OCI-LY7 (cell line): Measurements from ENCODE around the gene C2orf72.

Experiments
- EZH2phosphoT487 ChIP-seq: fragments of 200-600 bp; sonication (generic); IDR thresholded peaks from 2 replicates; pipeline ENCODE4 v1.6.1; 2018; ENCODE audit warnings: low read depth, borderline replicate concordance, mild to moderate bottlenecking, mixed run types, antibody characterized with exemption, low read length, moderate library complexity, mixed read lengths
- TF ChIP-seq, protein P1 (sequence below): fragments of 200-600 bp; sonication (generic); conservative IDR thresholded peaks from 2 replicates; pipeline ENCODE4 v1.5.1; 2014; ENCODE audit warnings: mild to moderate bottlenecking, antibody characterized with exemption, low read length, moderate library complexity, mixed read lengths

- TF ChIP-seq, protein P1, sequence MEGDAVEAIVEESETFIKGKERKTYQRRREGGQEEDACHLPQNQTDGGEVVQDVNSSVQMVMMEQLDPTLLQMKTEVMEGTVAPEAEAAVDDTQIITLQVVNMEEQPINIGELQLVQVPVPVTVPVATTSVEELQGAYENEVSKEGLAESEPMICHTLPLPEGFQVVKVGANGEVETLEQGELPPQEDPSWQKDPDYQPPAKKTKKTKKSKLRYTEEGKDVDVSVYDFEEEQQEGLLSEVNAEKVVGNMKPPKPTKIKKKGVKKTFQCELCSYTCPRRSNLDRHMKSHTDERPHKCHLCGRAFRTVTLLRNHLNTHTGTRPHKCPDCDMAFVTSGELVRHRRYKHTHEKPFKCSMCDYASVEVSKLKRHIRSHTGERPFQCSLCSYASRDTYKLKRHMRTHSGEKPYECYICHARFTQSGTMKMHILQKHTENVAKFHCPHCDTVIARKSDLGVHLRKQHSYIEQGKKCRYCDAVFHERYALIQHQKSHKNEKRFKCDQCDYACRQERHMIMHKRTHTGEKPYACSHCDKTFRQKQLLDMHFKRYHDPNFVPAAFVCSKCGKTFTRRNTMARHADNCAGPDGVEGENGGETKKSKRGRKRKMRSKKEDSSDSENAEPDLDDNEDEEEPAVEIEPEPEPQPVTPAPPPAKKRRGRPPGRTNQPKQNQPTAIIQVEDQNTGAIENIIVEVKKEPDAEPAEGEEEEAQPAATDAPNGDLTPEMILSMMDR, result no peak
- no peak for TF ChIP-seq EZH2phosphoT487
These were observed 8.4 kb upstream of the C2orf72 start for GRCh38 chr2:231028889-231029288.
